OCI-LY3 (cell line): ENCODE results near the gene CDH24.
A peak's percentile ranks its signal among the peaks of the same experiment; 100 is the strongest.

Source experiments
- EZH2phosphoT487 ChIP-seq: fragments of 200-600 bp; shearing (Covaris generic); IDR thresholded peaks from 2 replicates; pipeline ENCODE4 v1.6.1; 2018; ENCODE audit warnings: antibody characterized with exemption, mixed run types, low read depth
- TF ChIP-seq, protein P1 (sequence below): fragments of 200-600, 300-600 bp; sonication (generic); IDR thresholded peaks from 2 replicates; pipeline ENCODE4 v1.5.1; 2014; ENCODE audit warnings: antibody characterized with exemption, low read length, low read depth

DNA sequence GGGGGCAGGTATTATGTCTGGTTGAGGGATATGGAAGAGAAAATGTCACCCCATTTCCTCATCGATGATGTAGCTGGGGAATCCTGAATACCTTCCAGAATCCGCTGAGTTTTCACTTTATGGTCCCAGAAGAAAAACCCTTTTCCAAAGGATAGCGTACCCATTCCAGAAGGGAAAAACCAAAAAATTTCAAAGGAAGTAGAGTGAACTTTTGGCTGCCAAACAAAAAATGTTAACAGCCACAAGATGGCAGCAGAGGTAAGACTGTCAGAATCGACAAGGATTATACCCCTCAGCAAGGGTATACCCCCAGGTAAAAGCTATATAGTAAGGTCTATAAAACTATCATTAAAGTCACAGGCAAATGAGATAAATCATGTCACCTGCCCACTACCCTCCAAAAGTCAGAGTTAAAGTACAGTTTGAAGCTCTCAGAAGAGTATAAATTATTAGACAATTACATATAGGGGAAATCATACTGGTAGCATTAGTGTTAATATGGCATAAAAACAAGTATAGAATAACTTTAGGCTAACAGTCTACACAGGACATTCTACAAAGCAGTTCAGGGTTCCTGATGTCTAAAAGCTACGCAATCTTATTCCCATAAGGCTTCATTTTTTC is 19.6 kb upstream of the CDH24 start:
- no peak for TF ChIP-seq EZH2phosphoT487
- TF ChIP-seq, protein P1, sequence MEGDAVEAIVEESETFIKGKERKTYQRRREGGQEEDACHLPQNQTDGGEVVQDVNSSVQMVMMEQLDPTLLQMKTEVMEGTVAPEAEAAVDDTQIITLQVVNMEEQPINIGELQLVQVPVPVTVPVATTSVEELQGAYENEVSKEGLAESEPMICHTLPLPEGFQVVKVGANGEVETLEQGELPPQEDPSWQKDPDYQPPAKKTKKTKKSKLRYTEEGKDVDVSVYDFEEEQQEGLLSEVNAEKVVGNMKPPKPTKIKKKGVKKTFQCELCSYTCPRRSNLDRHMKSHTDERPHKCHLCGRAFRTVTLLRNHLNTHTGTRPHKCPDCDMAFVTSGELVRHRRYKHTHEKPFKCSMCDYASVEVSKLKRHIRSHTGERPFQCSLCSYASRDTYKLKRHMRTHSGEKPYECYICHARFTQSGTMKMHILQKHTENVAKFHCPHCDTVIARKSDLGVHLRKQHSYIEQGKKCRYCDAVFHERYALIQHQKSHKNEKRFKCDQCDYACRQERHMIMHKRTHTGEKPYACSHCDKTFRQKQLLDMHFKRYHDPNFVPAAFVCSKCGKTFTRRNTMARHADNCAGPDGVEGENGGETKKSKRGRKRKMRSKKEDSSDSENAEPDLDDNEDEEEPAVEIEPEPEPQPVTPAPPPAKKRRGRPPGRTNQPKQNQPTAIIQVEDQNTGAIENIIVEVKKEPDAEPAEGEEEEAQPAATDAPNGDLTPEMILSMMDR: peak; percentile 72
